ENCODE data around the gene LPXN. TPM values are rescaled to one million over a fixed set of nuclear protein-coding genes. Genes with fewer than 3 reads are reported as not detected.

Gene LPXN
- total RNA-seq, 2 donors from 2014 or later = 9.3 to 13.3 TPM

DNA sequence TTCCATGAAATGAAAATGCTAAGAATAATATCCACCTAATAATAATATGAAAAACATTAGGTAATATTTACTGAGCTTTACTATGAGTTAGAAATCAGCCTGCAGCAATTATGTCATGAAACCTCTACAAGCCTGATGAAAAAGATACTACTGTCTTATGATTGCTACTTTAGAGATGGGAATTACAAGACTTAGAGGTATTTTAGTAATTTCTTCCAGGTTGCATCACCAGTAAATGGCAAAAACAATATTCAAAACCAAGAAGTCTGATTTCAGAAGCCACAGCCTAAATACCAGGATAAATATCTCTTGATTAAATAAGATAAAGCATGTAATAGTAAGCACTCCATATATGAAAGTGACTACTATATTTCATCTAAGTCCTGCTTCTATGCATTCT lies 81.6 kb downstream of the LPXN start:
- intact Hi-C loops (cut with DNase I, micrococcal nuclease) = no loop called here
- ATAC-seq (no peak), DNase-seq (no peak)

DNA sequence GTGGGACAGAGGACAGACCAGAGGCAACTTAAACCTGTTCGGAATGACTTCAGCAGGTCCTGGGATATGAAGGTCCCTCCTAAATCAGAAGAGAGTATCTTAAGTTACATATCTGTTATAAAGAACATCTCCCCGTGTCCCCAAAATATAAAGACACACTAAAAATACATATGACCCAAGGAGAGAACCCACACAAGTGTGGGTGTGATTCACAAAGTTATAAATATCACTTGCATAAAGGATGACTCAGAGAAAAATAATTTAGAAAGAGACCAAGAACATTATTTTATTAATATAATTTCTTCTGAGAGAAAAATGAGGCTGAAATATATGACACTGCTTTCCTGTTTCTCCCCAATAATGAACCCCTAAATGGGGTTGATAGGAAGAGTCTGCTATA lies 82.0 kb downstream of the LPXN start:
- ATAC-seq (no peak), DNase-seq (no peak)
- intact Hi-C loops (cut with DNase I, micrococcal nuclease) = no loop called here

DNA sequence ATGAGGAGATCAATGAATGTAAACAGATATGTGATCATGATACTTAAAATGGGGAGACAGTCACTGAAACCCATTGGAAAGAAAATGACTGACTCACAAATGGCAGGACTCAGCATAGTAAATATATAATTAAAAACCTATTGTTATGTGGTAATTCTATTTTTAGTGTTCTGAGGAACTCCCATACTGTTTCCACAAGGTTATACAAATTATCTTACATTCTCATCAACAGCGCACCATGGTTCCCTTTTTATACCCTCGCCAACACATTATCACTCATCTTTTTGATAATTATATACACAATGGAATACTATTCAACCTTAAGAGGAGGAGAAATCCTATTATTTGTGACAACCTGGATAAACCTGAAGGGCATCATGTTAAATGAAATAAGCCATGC lies 84.8 kb downstream of the LPXN start:
- intact Hi-C loops (cut with DNase I, micrococcal nuclease) = no loop called here
- no peak for DNase-seq
- no peak for ATAC-seq

DNA sequence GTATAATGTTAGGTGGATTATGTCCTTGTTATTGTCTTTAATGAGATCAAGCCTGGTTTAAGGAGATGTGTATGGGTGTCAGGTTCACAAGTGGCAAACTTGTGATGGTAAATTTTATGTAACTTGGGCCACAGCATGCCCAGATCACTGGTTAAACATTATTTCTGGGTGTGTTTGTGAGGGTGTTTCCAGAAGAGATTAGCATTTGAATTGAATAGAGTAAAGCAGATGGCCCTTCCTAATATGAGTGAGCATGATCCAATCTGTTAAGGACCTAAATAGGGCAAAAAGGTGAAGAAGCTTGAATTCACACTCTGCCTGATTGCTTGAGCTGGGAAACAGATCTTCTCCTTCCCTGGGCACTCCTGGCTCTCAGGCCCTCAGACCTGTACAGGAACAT lies 88.5 kb downstream of the LPXN start:
- intact Hi-C loops (cut with DNase I, micrococcal nuclease) = no loop called here
- ATAC-seq (no peak), DNase-seq (no peak)

DNA sequence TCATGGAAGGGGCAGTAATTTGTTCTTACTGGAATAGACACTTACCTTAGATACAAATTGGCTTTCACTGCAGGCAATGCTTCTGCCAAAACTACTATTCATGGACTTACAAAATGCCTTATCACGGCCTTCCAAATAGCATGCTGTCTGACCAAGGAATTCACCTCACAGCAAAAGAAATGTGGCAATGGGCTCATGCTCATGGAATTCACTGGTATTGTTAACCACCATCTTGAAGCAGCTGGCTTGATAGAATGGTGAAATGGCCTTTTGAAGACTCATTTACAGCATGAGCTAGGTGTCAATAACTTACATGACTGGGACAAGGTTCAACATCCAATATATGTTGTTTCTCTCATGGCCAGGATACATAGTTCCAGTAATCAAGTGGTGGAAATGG lies 89.7 kb downstream of the LPXN start:
- DNase-seq (no peak), ATAC-seq (no peak)

More for the DNA sequence above, 89.7 kb downstream of the LPXN start:
- intact Hi-C loops (cut with DNase I, micrococcal nuclease) = no loop called here

Other genes starting within 250 kb of the LPXN start
- gene OR5B17, start 216.8 kb downstream of the LPXN start, total RNA-seq = not detected
- not detected for gene OR5B3, start 169.0 kb downstream of the LPXN start, total RNA-seq
- not detected for gene OR5B2, start 147.7 kb downstream of the LPXN start, total RNA-seq
- gene OR5B12, start 133.6 kb downstream of the LPXN start, total RNA-seq = not detected
- not detected for gene OR5B21, start 67.8 kb downstream of the LPXN start, total RNA-seq
- gene ZFP91, start 3.2 kb upstream of the LPXN start, total RNA-seq = 10 to 100 TPM; 73.9 to 77.7 TPM
- gene CNTF, start 46.8 kb upstream of the LPXN start, total RNA-seq = 1 to 10 TPM; 1.7 to 2.6 TPM
- gene GLYAT, start 156.1 kb upstream of the LPXN start, total RNA-seq = under 1 TPM in 1 of 2 donors, not detected in 1; 0.14 TPM